RKO (cell line): Measurements from ENCODE around the gene XPNPEP1.
"Not testable (repeated sequence)": the region's sequence is repeated elsewhere in the genome, so short reads cannot be mapped to it uniquely, and the experiment has no call there.

Experiments used
- DNase-seq: peaks from one replicate; pipeline ENCODE4 v3.0.0-alpha.2; 2016; ENCODE audit warnings: low spot score

The XPNPEP1 gene

DNA sequence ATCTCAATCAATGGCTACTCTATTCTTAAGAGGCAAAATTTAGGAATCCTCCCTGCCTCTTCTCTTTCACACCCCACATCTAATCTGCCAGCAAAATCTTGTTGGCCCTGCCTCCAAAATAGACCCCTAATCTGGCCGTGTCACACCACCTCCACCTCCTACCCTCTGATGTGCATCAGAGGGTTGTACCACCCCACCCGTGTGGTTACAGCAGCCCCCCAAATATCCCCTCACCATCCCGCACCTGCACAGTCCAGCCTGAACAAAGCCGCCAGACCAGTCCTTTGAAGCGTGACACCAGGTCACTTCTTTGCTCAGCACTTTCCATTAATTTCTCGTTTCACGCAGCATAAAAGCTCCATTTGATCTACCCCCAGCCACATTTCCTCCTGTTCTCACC is 776 bp upstream of the XPNPEP1 start:
- no peak for DNase-seq

DNA sequence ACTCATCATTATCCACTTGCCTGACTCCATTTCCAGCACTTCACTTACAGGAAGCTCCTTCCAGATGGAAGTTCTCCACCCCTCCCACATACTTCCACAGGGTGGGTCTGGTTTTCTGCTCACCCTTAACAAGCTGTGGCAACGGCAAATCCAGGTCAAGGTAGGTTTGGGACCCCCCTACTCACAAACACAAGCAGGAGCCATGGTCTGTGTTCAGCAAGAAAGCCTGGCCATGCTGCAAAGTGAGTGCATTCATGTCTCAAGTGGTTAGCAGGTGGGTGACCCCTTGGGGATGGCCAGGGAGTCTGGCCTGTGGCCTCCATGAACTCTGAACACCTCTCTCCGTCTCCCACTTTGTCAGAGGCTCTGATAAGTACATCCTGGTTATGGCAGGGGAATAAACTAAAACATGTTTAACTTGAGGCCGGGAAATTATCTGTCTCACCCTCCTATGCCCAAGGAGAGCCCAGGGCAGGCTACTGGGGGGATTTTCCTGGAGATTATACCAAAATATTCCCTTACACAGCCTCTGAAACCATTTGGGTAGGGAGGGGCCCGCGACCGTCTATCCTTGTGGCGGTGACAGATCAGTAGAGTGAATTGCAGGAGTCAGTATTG is 844 bp downstream of the XPNPEP1 start:
- DNase-seq, result peak; percentile 34

DNA sequence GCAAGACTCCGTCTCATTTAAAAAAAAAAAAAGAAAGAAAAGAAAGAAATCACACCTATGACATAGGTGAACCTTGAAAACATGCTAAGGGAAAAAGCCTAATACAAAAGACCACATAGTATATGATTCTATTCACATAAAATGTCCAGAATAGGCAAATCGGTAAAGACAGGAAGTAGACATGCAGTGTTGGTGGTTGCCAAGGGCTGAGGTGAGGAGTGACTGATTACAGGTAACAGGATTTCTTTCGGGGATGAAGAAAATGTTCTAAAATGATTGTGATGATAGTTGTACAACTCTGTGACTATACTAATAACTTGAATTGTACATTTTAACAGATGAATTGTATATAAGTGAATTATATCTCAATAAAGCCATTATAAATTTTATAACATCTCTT is 3.3 kb downstream of the XPNPEP1 start:
- no peak for DNase-seq

DNA sequence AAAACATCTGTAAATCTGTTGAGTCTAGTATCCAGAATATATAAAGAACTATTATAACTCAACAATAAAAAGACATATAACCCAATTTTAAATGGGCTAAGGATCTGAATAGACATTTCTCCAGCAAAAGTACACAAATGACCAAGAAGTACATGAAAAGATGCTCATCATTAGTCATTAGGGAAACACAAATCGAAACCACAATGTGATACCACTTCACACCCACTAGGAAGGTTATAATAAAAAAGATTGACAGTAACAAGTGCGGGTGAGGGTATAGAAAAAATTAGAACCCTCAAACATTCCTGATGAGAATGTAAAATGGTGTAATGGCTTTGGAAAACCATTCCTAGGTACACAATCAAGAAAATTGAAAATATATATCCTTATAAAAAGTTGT is 4.1 kb downstream of the XPNPEP1 start:
- DNase-seq, result peak; percentile 32

GRCh38 chr10:109918707-109919106 is 4.6 kb downstream of the XPNPEP1 start:
- not testable (repeated sequence) for DNase-seq

DNA sequence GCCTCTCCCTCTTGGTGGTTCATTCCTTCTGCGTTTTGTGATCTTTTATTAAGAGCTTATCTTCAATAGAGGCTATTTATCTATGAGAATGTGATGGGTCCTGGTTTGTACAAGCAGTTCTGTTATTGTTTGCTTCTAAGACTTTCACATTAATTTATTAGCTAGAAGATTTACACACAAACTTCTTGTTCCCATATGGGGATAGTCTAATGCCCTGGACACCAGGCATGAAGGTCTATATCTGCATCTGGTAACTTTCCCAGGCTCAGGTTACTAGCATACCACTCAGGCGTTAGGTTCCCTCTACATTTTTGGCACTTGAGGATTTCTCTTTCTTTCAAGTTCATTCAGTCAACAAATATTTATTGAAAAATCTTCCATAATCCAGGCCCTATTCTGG is 7.7 kb downstream of the XPNPEP1 start:
- DNase-seq, result no peak

DNA sequence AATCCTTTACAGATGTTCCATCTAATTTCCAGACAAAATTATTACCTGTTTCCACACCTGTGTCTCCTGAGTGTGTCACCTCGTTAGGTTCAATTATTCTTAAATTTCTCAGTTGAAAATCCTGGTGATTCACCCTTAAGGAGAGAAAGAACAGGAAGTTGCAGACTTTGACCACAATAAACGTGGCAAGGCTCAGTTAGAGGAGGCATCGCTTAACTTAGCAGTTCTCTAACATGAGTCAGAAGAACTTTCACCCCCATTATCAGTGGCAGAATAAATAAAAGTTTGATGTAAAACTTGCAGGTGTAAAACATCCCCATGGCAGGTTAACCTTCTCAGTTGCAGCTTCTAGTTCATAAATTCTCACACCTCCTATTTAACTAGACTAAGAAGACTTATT is 8.3 kb downstream of the XPNPEP1 start:
- DNase-seq, result peak; percentile 58

GRCh38 chr10:109913306-109913892 is 9.9 kb downstream of the XPNPEP1 start:
- no peak for DNase-seq

DNA sequence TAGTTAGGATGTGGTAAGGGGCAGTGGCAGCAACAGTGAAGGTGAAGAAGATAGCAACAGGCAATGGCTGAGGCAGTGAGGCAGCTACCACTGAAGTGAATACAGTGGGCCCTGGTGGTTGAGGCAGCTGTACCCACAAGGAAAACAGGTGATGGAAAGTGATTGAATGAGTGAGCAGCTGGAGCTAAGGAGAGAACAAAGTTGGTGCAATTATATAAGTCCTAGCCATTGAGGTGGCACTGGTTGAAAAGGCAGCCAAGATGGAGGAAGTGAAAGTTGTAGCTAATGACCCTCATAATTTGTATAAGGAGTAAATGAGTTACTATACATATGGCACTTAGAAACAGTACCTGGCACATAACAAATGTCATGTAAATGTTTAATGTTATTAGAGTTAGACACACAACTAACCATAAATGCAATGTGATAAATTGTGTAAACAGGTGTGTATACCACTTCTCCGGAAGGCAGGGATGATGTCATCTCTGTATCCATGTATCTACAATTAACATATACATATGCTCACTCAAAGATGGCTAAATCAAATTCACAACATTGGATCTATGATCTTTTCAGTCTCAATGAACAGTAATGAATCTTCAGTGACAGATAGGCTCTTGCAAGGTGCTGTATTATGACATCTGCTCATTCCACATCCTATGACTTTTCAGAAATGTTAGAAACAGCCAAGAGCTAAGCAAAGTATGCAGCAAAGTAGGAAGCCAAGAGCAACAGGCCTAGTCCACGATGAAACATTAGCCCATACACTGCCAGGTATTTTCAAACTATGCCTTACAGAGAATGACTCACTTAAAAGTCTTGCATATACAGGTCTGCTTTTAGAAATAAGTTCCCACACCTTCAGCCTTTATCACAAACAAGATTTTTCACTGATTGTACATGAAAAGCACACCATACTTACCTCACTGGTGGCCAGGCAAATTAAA is 10.7 kb downstream of the XPNPEP1 start:
- DNase-seq, result no peak

DNA sequence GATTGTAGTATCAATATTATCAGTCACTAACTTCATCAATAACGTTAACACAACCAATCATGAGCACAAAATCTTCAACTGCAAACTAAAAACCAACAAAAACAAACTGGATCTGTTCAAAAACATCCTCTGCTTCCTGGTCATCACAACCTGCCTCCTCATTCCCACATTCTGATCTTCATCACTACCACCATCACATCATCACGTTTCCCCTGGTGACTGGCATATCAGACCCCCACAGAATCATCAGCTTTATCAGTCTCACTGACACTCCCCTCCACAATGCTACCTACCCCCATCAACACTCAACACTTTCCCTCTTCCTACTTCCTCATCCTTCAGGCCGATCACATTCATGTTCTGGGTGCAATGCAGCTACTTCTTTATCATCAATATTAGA is 11.4 kb downstream of the XPNPEP1 start:
- no peak for DNase-seq

DNA sequence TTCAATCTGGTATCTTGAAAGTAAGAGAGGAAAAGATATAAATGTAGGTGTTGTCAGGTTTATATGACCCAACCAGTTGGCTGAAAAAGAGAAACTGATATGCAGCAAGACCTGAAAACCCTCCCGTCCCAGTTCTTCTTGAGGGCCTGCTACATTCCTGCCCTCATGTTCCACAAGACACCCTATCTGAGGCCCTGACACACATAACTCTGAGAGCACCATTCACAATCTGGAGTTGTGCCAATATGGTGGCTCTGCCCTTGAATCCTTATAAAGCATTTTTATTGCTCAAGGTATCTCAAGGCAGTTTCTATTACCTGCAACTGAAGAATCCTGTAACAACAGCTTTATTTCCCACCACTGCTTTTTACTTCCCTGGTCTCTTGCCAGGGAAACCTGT is 17.0 kb downstream of the XPNPEP1 start:
- no peak for DNase-seq

- DNase-seq, result no peak
These were observed 18.9 kb downstream of the XPNPEP1 start for GRCh38 chr10:109904397-109904796.

DNA sequence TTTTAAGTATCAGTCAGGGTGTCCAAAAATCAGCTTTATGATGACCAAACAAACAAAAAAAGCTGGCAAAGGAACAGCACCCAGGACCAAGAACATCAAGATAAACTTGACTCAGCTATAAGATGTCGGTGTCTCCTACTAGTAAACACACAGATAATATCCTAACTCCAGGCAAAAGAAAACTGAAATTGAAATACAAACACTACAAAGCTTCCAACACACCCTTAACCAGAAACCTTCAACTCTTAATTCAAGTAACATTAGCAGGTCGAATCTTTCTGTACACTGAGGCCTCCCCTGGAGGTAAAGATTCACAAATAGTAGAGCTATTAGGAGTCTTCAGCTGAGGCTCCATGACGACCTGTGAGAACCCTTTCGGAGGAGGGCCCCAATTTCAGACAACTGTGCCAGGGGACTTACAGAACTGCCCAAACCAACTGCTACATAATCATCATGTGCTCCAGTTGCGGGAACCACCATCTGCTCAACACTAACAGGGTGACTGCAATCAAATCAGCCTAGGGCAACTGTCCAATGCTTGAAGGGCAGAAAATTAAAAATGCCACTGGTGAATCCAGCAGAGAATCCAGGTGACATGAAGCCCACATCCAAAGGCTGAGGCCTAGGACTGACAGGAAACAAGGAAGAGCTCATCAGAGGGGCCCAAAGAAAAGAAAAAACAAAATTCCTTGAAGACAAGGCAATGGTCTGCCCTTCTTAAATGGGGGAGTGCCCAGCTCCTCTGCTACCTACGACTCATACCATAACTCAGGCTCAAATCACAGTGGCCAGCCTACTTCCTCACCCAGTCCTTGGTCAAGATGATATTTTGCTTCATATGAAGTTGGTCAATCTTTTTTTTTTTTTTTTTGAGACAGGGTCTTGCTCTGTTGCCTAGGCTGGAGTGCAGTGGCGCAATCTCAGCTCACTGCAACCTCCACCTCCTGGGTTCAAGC is 20.0 kb downstream of the XPNPEP1 start:
- peak; percentile 29 for DNase-seq

GRCh38 chr10:109899356-109900331 is 23.7 kb downstream of the XPNPEP1 start:
- DNase-seq, result no peak

DNA sequence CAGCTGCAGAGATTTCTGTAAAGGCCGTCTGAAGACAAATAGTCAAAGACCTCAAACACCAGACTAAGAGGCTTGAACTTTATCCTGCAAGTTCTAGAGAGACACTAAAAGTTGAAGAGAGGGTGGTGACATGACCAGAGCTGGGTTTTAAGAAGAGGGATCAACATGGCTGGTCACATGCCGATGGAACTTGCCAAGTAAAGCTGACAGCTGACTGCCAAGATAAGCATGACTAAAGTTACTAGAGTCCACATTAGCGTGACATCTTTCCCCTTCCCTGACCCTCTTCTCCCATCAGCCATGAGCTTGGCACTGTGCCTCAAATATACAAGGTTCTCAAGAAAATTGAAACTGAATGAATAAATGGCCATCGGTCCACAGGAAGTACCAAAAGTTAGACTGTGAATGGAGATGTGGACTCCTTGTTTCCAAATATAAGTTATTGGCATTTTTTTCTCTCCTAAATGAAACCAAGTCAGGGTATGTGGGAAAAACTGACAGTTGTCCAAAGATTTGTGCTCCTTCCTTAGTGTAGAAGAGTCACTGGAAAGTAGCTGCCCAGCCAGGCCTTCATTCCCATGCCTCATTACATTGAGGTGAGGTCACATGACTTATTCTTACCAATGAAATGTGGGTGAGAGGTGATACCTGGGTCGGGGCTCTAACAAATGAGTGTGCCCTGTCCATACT is 24.5 kb downstream of the XPNPEP1 start:
- DNase-seq, result no peak

DNA sequence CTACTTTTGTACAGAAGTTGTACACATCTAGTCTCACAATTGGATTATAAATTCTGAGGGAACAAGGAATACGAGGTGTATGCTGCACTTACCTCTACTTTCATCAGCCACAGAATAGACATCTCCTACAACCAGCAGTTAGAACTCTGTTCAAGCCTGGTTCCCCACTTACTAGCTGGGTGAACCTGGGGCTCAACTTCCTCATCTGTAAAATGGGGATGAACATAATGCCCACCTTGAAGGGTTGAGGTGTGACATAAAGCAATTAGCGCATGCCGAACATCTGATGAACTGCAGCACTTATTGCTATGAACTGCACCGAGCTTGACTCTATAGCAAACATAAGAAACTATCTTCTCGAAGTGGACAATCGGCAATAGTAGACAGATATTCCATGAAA is 25.3 kb downstream of the XPNPEP1 start:
- no peak for DNase-seq

GRCh38 chr10:109895848-109896247 is 27.5 kb downstream of the XPNPEP1 start:
- DNase-seq, result no peak

GRCh38 chr10:109895095-109895818 is 28.1 kb downstream of the XPNPEP1 start:
- DNase-seq, result no peak

DNA sequence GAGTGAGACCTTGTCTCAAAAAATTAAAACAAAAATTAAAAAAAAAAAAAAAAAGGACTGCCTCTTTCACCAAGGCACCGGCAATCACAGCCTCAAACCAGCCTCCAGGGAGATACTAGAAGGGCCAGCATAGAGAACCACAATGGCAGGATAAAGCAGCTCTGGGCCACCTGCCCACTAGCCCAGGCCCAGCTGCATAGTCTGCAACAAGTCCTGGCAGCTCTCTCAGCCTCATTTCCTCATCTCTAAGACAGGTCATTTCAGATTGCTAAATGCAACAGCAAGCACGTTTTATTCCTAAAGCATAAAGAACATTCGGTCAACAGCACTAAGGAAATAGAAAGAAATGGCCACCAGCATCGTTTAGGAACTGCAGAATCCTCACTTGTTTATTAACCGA is 28.8 kb downstream of the XPNPEP1 start:
- no peak for DNase-seq
